Astrocyte (in vitro differentiated cells and primary cell): ENCODE data around the gene NR2C2. TPM values are rescaled to one million over a fixed set of nuclear protein-coding genes. Genes with fewer than 3 reads are reported as not detected.

Experiments
- DNase-seq: peaks from one replicate; pipeline ENCODE4 v3.0.0-alpha.2; 2010; ENCODE audit warnings: low read depth
- FAIRE-seq: peaks from 2 replicates; lab custom pipeline; 2011; peaks lifted over from hg19 to GRCh38; lab: Jason Lieb, UNC
- H2AFZ ChIP-seq: 2 replicates; pipeline ENCODE4 v1.6.0; 2012; ENCODE audit warnings: low read depth, low read length, inconsistent platforms
- H3K27ac ChIP-seq: 2 replicates; pipeline ENCODE4 v1.5.1; 2011; ENCODE audit warnings: low read depth, low read length, inconsistent platforms
- H3K27me3 ChIP-seq: 2 replicates; pipeline ENCODE4 v1.6.0; 2011; ENCODE audit warnings: low read length, inconsistent platforms; ENCODE audit not compliant: insufficient read depth
- H3K36me3 ChIP-seq: 2 replicates; pipeline ENCODE4 v1.5.1; 2011; ENCODE audit warnings: low read length, inconsistent platforms; ENCODE audit not compliant: insufficient read depth
- H3K4me1 ChIP-seq: 2 replicates; pipeline ENCODE4 v1.5.1; 2011; ENCODE audit warnings: low read length, inconsistent platforms; ENCODE audit not compliant: insufficient read depth
- H3K4me2 ChIP-seq: 2 replicates; pipeline ENCODE4 v1.6.0; 2012; ENCODE audit warnings: low read length, inconsistent platforms
- H3K4me3 ChIP-seq: 2 replicates; pipeline ENCODE4 v1.5.1; 2011; ENCODE audit warnings: low read depth, mild to moderate bottlenecking, low read length, inconsistent platforms; ENCODE audit not compliant: insufficient read depth
- H3K79me2 ChIP-seq: 2 replicates; pipeline ENCODE4 v1.6.0; 2012; ENCODE audit warnings: mild to moderate bottlenecking, low read length, inconsistent platforms; ENCODE audit not compliant: insufficient read depth
- H3K9ac ChIP-seq: 2 replicates; pipeline ENCODE4 v1.6.0; 2012; ENCODE audit warnings: mild to moderate bottlenecking, low read length, inconsistent platforms
- H3K9me3 ChIP-seq: 2 replicates; pipeline ENCODE4 v1.5.1; 2012; ENCODE audit warnings: low read depth, mild to moderate bottlenecking, low read length, inconsistent platforms; ENCODE audit not compliant: insufficient read depth
- H4K20me1 ChIP-seq: 2 replicates; pipeline ENCODE4 v1.6.0; 2012; ENCODE audit warnings: low read length, inconsistent platforms; ENCODE audit not compliant: insufficient read depth
- H3K27ac Mint-ChIP-seq: one replicate; pipeline ENCODE4 v1.8.0; 2021; ENCODE audit warnings: mild to moderate bottlenecking, mixed read lengths; ENCODE audit not compliant: unreplicated experiment
- H3K27me3 Mint-ChIP-seq: one replicate; pipeline ENCODE4 v1.8.0; 2021; ENCODE audit warnings: low read depth, mixed read lengths; ENCODE audit not compliant: unreplicated experiment
- H3K36me3 Mint-ChIP-seq: one replicate; pipeline ENCODE4 v1.8.0; 2021; ENCODE audit warnings: low read depth, mixed read lengths; ENCODE audit not compliant: unreplicated experiment
- H3K4me1 Mint-ChIP-seq: one replicate; pipeline ENCODE4 v1.8.0; 2021; ENCODE audit warnings: low read depth, mixed read lengths; ENCODE audit not compliant: unreplicated experiment
- H3K4me3 Mint-ChIP-seq: one replicate; pipeline ENCODE4 v1.8.0; 2021; ENCODE audit warnings: mild to moderate bottlenecking, moderate library complexity, mixed read lengths; ENCODE audit not compliant: unreplicated experiment
- H3K9me3 Mint-ChIP-seq: one replicate; pipeline ENCODE4 v1.8.0; 2021; ENCODE audit warnings: mild to moderate bottlenecking, mixed read lengths; ENCODE audit not compliant: unreplicated experiment
- CTCF ChIP-seq: IDR thresholded peaks from 2 replicates; pipeline ENCODE4 v1.5.1; 2011; ENCODE audit warnings: low read depth, mild to moderate bottlenecking, inconsistent platforms, low read length, moderate library complexity; ENCODE audit not compliant: insufficient read depth
- EZH2 ChIP-seq: IDR thresholded peaks from 2 replicates; pipeline ENCODE4 v1.6.1; 2012; ENCODE audit warnings: mild to moderate bottlenecking, low read length, inconsistent platforms; ENCODE audit not compliant: insufficient read depth
- total RNA-seq: library from RNA; stranded (reverse); gene quantifications from 2 replicates; pipeline ENCODE4 v1.2.1, GENCODE V29; 2021

Gene NR2C2
- total RNA-seq, 1 donor from 2014 or later: 36.3 TPM

- H3K79me2 ChIP-seq: peaks cover 74% of the 10 kb centered on the region
- H3K36me3 ChIP-seq: peaks cover 33% of the 10 kb centered on the region
- peaks cover 57% of the 10 kb centered on the region for H4K20me1 ChIP-seq
- no peak overlapping the region for H2AFZ ChIP-seq
- H3K4me3 ChIP-seq: no peak overlapping the region
- H3K27me3 ChIP-seq: no peaks in the 10 kb centered on the region
- peak overlapping the region; percentile 2 for H3K4me3 Mint-ChIP-seq
- FAIRE-seq (no peak), DNase-seq (no peak)
- no peaks in the 10 kb centered on the region for H3K9me3 ChIP-seq
- no peak overlapping the region for H3K27ac ChIP-seq
- peaks cover 13% of the 10 kb centered on the region for H3K4me1 Mint-ChIP-seq
- no peaks in the 10 kb centered on the region for H3K4me1 ChIP-seq
- H3K4me2 ChIP-seq: no peak overlapping the region
- H3K36me3 Mint-ChIP-seq: peaks cover 20% of the 10 kb centered on the region
- H3K9me3 Mint-ChIP-seq: no peaks in the 10 kb centered on the region
- TF ChIP-seq CTCF (no peak), EZH2 (no peak)
- peak overlapping the region; percentile 55 for H3K27ac Mint-ChIP-seq
- no peak overlapping the region for H3K9ac ChIP-seq
- no peaks in the 10 kb centered on the region for H3K27me3 Mint-ChIP-seq
Observed at GRCh38 chr3:15052335-15053242, 105.2 kb downstream of the NR2C2 start.

- no peak overlapping the region for H3K4me2 ChIP-seq
- H3K36me3 Mint-ChIP-seq: peaks cover 22% of the 10 kb centered on the region
- peaks cover 78% of the 10 kb centered on the region for H3K79me2 ChIP-seq
- H3K9me3 Mint-ChIP-seq: no peaks in the 10 kb centered on the region
- peaks cover 13% of the 10 kb centered on the region for H3K4me1 Mint-ChIP-seq
- no peaks in the 10 kb centered on the region for H3K9me3 ChIP-seq
- H3K36me3 ChIP-seq: peaks cover 28% of the 10 kb centered on the region
- FAIRE-seq (no peak), DNase-seq (no peak)
- H3K27ac ChIP-seq: no peak overlapping the region
- H3K9ac ChIP-seq: no peak overlapping the region
- TF ChIP-seq CTCF: no peak
- no peak for TF ChIP-seq EZH2
- no peak overlapping the region for H3K4me3 Mint-ChIP-seq
- no peaks in the 10 kb centered on the region for H3K4me1 ChIP-seq
- no peaks in the 10 kb centered on the region for H3K27me3 Mint-ChIP-seq
- H3K27me3 ChIP-seq: no peaks in the 10 kb centered on the region
- no peak overlapping the region for H3K4me3 ChIP-seq
- H3K27ac Mint-ChIP-seq: no peak overlapping the region
- H2AFZ ChIP-seq: no peak overlapping the region
- peaks cover 59% of the 10 kb centered on the region for H4K20me1 ChIP-seq
Observed at GRCh38 chr3:15053541-15053940, 106.2 kb downstream of the NR2C2 start.
